OCI-LY3 (cell line): Measurements from ENCODE around the gene CALHM2.

Experiments
- H2AFZ ChIP-seq: fragments of 200-600, 300-600 bp; shearing (Covaris generic); 2 replicates; pipeline ENCODE4 v1.6.0; 2014; ENCODE audit warnings: antibody characterized with exemption, low read depth, low read length
- H3K27ac ChIP-seq: fragments of 200-600, 300-600 bp; sonication (generic); 2 replicates; pipeline ENCODE4 v1.5.1; 2014; ENCODE audit warnings: mild to moderate bottlenecking, low read length, moderate library complexity, mixed read lengths
- H3K27me3 ChIP-seq: fragments of 200-600, 300-600 bp; sonication (generic); 2 replicates; pipeline ENCODE4 v1.6.1; 2014; ENCODE audit warnings: low read depth, low read length, mixed read lengths
- H3K36me3 ChIP-seq: fragments of 200-600, 300-600 bp; sonication (generic); replicated peaks from 2 replicates; pipeline ENCODE3; 2014; ENCODE audit warnings: low read depth, low read length, mixed read lengths
- H3K4me1 ChIP-seq: fragments of 300-600, 200-600 bp; sonication (generic); 2 replicates; pipeline ENCODE4 v1.6.1; 2014; ENCODE audit warnings: low read length, mixed read lengths
- H3K4me2 ChIP-seq: fragments of 200-600, 300-600 bp; sonication (generic); 2 replicates; pipeline ENCODE4 v1.6.1; 2014; ENCODE audit warnings: low read length, mixed read lengths
- H3K4me3 ChIP-seq: fragments of 300-600, 200-600 bp; sonication (generic); 2 replicates; pipeline ENCODE4 v1.5.1; 2014; ENCODE audit warnings: antibody characterized with exemption, mild to moderate bottlenecking, low read length, moderate library complexity
- H3K79me2 ChIP-seq: fragments of 300-600, 200-600 bp; shearing (Covaris generic); 2 replicates; pipeline ENCODE4 v1.6.1; 2014; ENCODE audit warnings: mild to moderate bottlenecking, low read length, mixed read lengths
- H3K9ac ChIP-seq: fragments of 300-600, 200-600 bp; shearing (Covaris generic); 2 replicates; pipeline ENCODE4 v1.6.0; 2014; ENCODE audit warnings: mild to moderate bottlenecking, low read length, moderate library complexity
- H3K9me3 ChIP-seq: fragments of 200-600, 300-600 bp; shearing (Covaris generic); 2 replicates; pipeline ENCODE4 v1.6.1; 2014; ENCODE audit warnings: low read length, mixed read lengths; ENCODE audit not compliant: insufficient read depth
- H4K20me1 ChIP-seq: fragments of 200-600, 300-600 bp; sonication (generic); 2 replicates; pipeline ENCODE4 v1.6.1; 2016; ENCODE audit warnings: low read length, mixed read lengths; ENCODE audit not compliant: insufficient read depth
- EZH2phosphoT487 ChIP-seq: fragments of 200-600 bp; shearing (Covaris generic); IDR thresholded peaks from 2 replicates; pipeline ENCODE4 v1.6.1; 2018; ENCODE audit warnings: antibody characterized with exemption, mixed run types, low read depth
- TF ChIP-seq, protein P1 (sequence below): fragments of 200-600, 300-600 bp; sonication (generic); IDR thresholded peaks from 2 replicates; pipeline ENCODE4 v1.5.1; 2014; ENCODE audit warnings: antibody characterized with exemption, low read length, low read depth

The CALHM2 gene

GRCh38 chr10:103428989-103429643 lies 23.1 kb downstream of the CALHM2 start:
- no peak overlapping the region for H2AFZ ChIP-seq
- no peak for TF ChIP-seq EZH2phosphoT487
- TF ChIP-seq, protein P1, sequence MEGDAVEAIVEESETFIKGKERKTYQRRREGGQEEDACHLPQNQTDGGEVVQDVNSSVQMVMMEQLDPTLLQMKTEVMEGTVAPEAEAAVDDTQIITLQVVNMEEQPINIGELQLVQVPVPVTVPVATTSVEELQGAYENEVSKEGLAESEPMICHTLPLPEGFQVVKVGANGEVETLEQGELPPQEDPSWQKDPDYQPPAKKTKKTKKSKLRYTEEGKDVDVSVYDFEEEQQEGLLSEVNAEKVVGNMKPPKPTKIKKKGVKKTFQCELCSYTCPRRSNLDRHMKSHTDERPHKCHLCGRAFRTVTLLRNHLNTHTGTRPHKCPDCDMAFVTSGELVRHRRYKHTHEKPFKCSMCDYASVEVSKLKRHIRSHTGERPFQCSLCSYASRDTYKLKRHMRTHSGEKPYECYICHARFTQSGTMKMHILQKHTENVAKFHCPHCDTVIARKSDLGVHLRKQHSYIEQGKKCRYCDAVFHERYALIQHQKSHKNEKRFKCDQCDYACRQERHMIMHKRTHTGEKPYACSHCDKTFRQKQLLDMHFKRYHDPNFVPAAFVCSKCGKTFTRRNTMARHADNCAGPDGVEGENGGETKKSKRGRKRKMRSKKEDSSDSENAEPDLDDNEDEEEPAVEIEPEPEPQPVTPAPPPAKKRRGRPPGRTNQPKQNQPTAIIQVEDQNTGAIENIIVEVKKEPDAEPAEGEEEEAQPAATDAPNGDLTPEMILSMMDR, result no peak
- no peaks in the 10 kb centered on the region for H3K79me2 ChIP-seq
- no peaks in the 10 kb centered on the region for H4K20me1 ChIP-seq
- H3K9me3 ChIP-seq, result no peaks in the 10 kb centered on the region
- H3K4me1 ChIP-seq, result no peaks in the 10 kb centered on the region
- no peak overlapping the region for H3K27ac ChIP-seq
- no peak overlapping the region for H3K4me3 ChIP-seq
- H3K36me3 ChIP-seq, result peaks cover 34% of the 10 kb centered on the region
- no peak overlapping the region for H3K4me2 ChIP-seq
- no peak overlapping the region for H3K9ac ChIP-seq
- no peaks in the 10 kb centered on the region for H3K27me3 ChIP-seq

GRCh38 chr10:103427866-103428265 lies 24.3 kb downstream of the CALHM2 start:
- H2AFZ ChIP-seq, result no peak overlapping the region
- no peaks in the 10 kb centered on the region for H3K27me3 ChIP-seq
- no peaks in the 10 kb centered on the region for H3K4me1 ChIP-seq
- no peaks in the 10 kb centered on the region for H4K20me1 ChIP-seq
- H3K79me2 ChIP-seq, result no peaks in the 10 kb centered on the region
- H3K9ac ChIP-seq, result no peak overlapping the region
- H3K27ac ChIP-seq, result no peak overlapping the region
- H3K9me3 ChIP-seq, result no peaks in the 10 kb centered on the region
- no peak overlapping the region for H3K4me2 ChIP-seq
- peaks cover 42% of the 10 kb centered on the region for H3K36me3 ChIP-seq
- H3K4me3 ChIP-seq, result no peak overlapping the region
- TF ChIP-seq EZH2phosphoT487, result no peak
- TF ChIP-seq, protein P1, result no peak

GRCh38 chr10:103423748-103424147 lies 28.4 kb downstream of the CALHM2 start:
- Histone ChIP-seq H4K20me1 (no peaks in the 10 kb centered on the region), H3K9ac (no peak overlapping the region), H3K27me3 (no peaks in the 10 kb centered on the region), H3K36me3 (peaks cover 35% of the 10 kb centered on the region), H3K9me3 (no peaks in the 10 kb centered on the region), H2AFZ (no peak overlapping the region), H3K27ac (no peak overlapping the region), H3K79me2 (no peaks in the 10 kb centered on the region), H3K4me3 (no peak overlapping the region), H3K4me2 (no peak overlapping the region), H3K4me1 (no peaks in the 10 kb centered on the region)
- no peak for TF ChIP-seq EZH2phosphoT487
- TF ChIP-seq, protein P1, result no peak

DNA sequence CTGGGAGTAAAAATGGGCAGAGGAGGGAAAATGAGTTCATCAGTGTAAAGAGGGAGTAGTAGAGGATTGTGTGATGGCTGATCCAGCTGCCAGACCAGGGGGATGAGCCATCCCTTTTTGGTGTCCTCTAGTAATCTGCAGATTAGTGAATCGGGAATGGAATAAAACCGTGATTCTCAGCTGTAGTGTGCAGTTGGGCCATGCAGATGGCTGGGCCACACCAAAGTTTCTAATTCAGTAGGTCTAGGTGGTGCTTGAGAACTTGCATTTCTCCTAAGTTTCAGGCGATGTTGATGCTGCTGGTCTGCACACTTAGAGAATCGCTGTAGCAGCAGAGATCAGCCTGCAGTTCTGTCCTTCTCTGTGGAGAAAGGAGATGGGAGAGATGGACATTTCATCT lies 33.1 kb downstream of the CALHM2 start:
- Histone ChIP-seq H3K9me3 (no peaks in the 10 kb centered on the region), H4K20me1 (no peaks in the 10 kb centered on the region), H3K9ac (no peak overlapping the region), H3K4me3 (no peak overlapping the region), H3K27me3 (no peaks in the 10 kb centered on the region), H3K27ac (no peak overlapping the region), H3K4me1 (no peaks in the 10 kb centered on the region), H3K4me2 (no peak overlapping the region), H2AFZ (no peak overlapping the region), H3K36me3 (peaks cover 54% of the 10 kb centered on the region), H3K79me2 (no peaks in the 10 kb centered on the region)
- no peak for TF ChIP-seq EZH2phosphoT487
- TF ChIP-seq, protein P1, result no peak
